HepG2 (cell line): ENCODE results near the gene CACNA1I. TPM values are rescaled to one million over a fixed set of nuclear protein-coding genes. Genes with fewer than 3 reads are reported as not detected.

Experiments
- ARID3A ChIP-seq: IDR thresholded peaks from 2 replicates; pipeline ENCODE4 v1.6.1; 2012; ENCODE audit warnings: low read depth, low read length, improper control_type of control experiment
- BORCS8-MEF2B ChIP-seq: sonication (generic); formaldehyde crosslinking; IDR thresholded peaks from 2 replicates; pipeline ENCODE4 v1.8.0; 2022; ENCODE audit warnings: mild to moderate bottlenecking, missing genetic modification reagents
- DPF2 ChIP-seq: sonication (generic); formaldehyde crosslinking; IDR thresholded peaks from 2 replicates; pipeline ENCODE4 v1.4.0; 2020; ENCODE audit warnings: mild to moderate bottlenecking, low read depth, missing genetic modification reagents, borderline replicate concordance
- PHB2 ChIP-seq: fragments of 450-650 bp; IDR thresholded peaks from 2 replicates; pipeline ENCODE4 v1.6.1; 2018; ENCODE audit not compliant: partially characterized antibody
- REL ChIP-seq: sonication (generic); formaldehyde crosslinking; conservative IDR thresholded peaks from 2 replicates; pipeline ENCODE4 v1.8.0; 2022; ENCODE audit warnings: mild to moderate bottlenecking, missing genetic modification reagents, moderate library complexity
- ZBTB40 ChIP-seq, 2 experiments: fragments of 450-650 bp in 1 of 2; sonication (generic) in 1 of 2; formaldehyde crosslinking in 1 of 2; IDR thresholded peaks; 2 replicates each; pipeline versions ENCODE4 v1.6.1 to v1.8.0; 2016 to 2022; ENCODE audit warnings: antibody characterized with exemption in 1 of 2, mild to moderate bottlenecking in 1 of 2, missing genetic modification reagents in 1 of 2
- ZNF598 ChIP-seq: sonication (generic); formaldehyde crosslinking; IDR thresholded peaks from 2 replicates; pipeline ENCODE4 v1.5.1; 2020; ENCODE audit warnings: mild to moderate bottlenecking, missing genetic modification reagents, borderline replicate concordance
- ZSCAN22 ChIP-seq: sonication (generic); formaldehyde crosslinking; IDR thresholded peaks from 2 replicates; pipeline ENCODE4 v1.4.0; 2020; ENCODE audit warnings: mild to moderate bottlenecking, missing genetic modification reagents
- ZSCAN31 ChIP-seq: sonication (generic); formaldehyde crosslinking; IDR thresholded peaks from 2 replicates; pipeline ENCODE4 v1.5.0; 2020; ENCODE audit warnings: low read depth, mild to moderate bottlenecking, missing genetic modification reagents
- polyA plus RNA-seq, 8 experiments: library from polyadenylated mRNA; depleted of rRNA in 3 of 8; stranded (reverse) in 7 of 8; unstranded in 1 of 8; fragments of >200 nt; fragmentation: Illumina TruSeq in 4 of 8; extraction: Trizol in 4 of 8; gene quantifications; 2 replicates each; pipeline versions ENCODE4 v1.2.1 to v1.2.3, GENCODE V29; 2011 to 2016; ENCODE audit warnings: low read depth in 4 of 8, missing spikeins in 1 of 8, mixed read lengths in 1 of 8; ENCODE audit not compliant: insufficient read depth in 1 of 8
- total RNA-seq, 5 experiments: library from RNA; depleted of rRNA; stranded (reverse); fragments of >200 nt; fragmentation: Illumina TruSeq; extraction: Trizol; gene quantifications; 2 replicates each; pipeline ENCODE4 v1.2.3, GENCODE V29; 2016; ENCODE audit warnings: low read depth in 1 of 5
- TF ChIP-seq, protein P1 (sequence below): fragments of 450-650 bp; IDR thresholded peaks from 2 replicates; pipeline ENCODE4 v1.6.1; 2016
- TF ChIP-seq, protein P2 (sequence below): sonication (generic); formaldehyde crosslinking; IDR thresholded peaks from 2 replicates; pipeline ENCODE4 v1.5.0; 2020; ENCODE audit warnings: mild to moderate bottlenecking, missing genetic modification reagents, borderline replicate concordance

CACNA1I gene
- total and polyA plus RNA-seq, 2 of the 13 experiments (the other 11 are each of a cell fraction or from before 2014, with no cell fraction given): not detected

GRCh38 chr22:39638958-39639357 lies 68.4 kb downstream of the CACNA1I start (continued):
- TF ChIP-seq ARID3A: no peak
- TF ChIP-seq DPF2: no peak
- TF ChIP-seq BORCS8-MEF2B (CRISPR knock-in tag): no peak
- TF ChIP-seq ZSCAN31 (CRISPR knock-in tag): no peak
- TF ChIP-seq ZNF598 (CRISPR knock-in tag): no peak
- TF ChIP-seq, protein P1, sequence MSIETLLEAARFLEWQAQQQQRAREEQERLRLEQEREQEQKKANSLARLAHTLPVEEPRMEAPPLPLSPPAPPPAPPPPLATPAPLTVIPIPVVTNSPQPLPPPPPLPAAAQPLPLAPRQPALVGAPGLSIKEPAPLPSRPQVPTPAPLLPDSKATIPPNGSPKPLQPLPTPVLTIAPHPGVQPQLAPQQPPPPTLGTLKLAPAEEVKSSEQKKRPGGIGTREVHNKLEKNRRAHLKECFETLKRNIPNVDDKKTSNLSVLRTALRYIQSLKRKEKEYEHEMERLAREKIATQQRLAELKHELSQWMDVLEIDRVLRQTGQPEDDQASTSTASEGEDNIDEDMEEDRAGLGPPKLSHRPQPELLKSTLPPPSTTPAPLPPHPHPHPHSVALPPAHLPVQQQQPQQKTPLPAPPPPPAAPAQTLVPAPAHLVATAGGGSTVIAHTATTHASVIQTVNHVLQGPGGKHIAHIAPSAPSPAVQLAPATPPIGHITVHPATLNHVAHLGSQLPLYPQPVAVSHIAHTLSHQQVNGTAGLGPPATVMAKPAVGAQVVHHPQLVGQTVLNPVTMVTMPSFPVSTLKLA: no peak
- TF ChIP-seq, protein P2, sequence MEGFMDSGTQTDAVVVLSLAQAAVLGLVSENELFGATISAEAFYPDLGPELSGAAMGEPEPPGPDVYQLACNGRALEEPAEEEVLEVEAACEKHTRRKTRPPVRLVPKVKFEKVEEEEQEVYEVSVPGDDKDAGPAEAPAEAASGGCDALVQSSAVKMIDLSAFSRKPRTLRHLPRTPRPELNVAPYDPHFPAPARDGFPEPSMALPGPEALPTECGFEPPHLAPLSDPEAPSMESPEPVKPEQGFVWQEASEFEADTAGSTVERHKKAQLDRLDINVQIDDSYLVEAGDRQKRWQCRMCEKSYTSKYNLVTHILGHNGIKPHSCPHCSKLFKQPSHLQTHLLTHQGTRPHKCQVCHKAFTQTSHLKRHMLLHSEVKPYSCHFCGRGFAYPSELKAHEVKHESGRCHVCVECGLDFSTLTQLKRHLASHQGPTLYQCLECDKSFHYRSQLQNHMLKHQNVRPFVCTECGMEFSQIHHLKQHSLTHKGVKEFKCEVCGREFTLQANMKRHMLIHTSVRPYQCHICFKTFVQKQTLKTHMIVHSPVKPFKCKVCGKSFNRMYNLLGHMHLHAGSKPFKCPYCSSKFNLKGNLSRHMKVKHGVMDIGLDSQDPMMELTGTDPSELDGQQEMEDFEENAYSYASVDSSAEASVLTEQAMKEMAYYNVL (CRISPR knock-in tag): no peak
- TF ChIP-seq ZSCAN22 (CRISPR knock-in tag): no peak
- no peak for TF ChIP-seq REL (CRISPR knock-in tag)
- peak; percentile 88 for TF ChIP-seq ZBTB40 (IDR thresholded peaks at IDR 0.05)
- peak; percentile 98 for TF ChIP-seq ZBTB40 (CRISPR knock-in tag; IDR thresholded peaks at IDR 0.05)
- no peak for TF ChIP-seq PHB2
